WTC11 (cell line): ENCODE data around the gene ETV7. TPM values are rescaled to one million over a fixed set of nuclear protein-coding genes. Genes with fewer than 3 reads are reported as not detected.

Experiments used
- ATAC-seq: fragments of 200-7000 bp; cut with Tn5 transposase; 2 replicates; pipeline ENCODE4 v1.10.0; 2021; ENCODE audit warnings: mild to moderate bottlenecking, moderate library complexity
- CTCF ChIA-PET: fragments of 300-600 bp; sonication (Branson Sonifier 250); formaldehyde crosslinking; loops from one replicate; lab custom pipeline; 2021; ENCODE audit warnings: antibody characterized with exemption; lab: Charles Lee
- POLR2A ChIA-PET: fragments of 350-600 bp; sonication (Branson Sonifier 250); formaldehyde crosslinking; loops from one replicate; lab custom pipeline; 2021; ENCODE audit warnings: antibody characterized with exemption; lab: Charles Lee
- DNase-seq: peaks from one replicate; pipeline ENCODE4 v3.0.0; 2021; ENCODE audit warnings: low spot score
- H3K27ac Mint-ChIP-seq: 2 replicates; pipeline ENCODE4 v1.8.0; 2021; ENCODE audit warnings: mixed read lengths
- H3K27me3 Mint-ChIP-seq: 2 replicates; pipeline ENCODE4 v1.8.0; 2021; ENCODE audit warnings: low read depth, mild to moderate bottlenecking, moderate library complexity, mixed read lengths
- H3K36me3 Mint-ChIP-seq: 2 replicates; pipeline ENCODE4 v1.8.0; 2021; ENCODE audit warnings: mixed read lengths
- H3K4me1 Mint-ChIP-seq: 2 replicates; pipeline ENCODE4 v1.8.0; 2022; ENCODE audit warnings: mixed read lengths
- H3K4me3 Mint-ChIP-seq: 2 replicates; pipeline ENCODE4 v1.8.0; 2021; ENCODE audit warnings: mild to moderate bottlenecking, moderate library complexity, mixed read lengths
- H3K9me3 Mint-ChIP-seq: 2 replicates; pipeline ENCODE4 v1.8.0; 2021; ENCODE audit warnings: mixed read lengths
- ATF1 ChIP-seq: sonication (generic); formaldehyde crosslinking; IDR thresholded peaks from 2 replicates; pipeline ENCODE4 v1.8.1; 2023; ENCODE audit warnings: mild to moderate bottlenecking, moderate library complexity, missing genetic modification reagents
- FOXJ3 ChIP-seq: sonication (generic); formaldehyde crosslinking; IDR thresholded peaks from 2 replicates; pipeline ENCODE4 v1.9.0; 2021; ENCODE audit warnings: missing genetic modification reagents, mild to moderate bottlenecking, borderline replicate concordance
- FOXK1 ChIP-seq: sonication (generic); formaldehyde crosslinking; IDR thresholded peaks from 2 replicates; pipeline ENCODE4 v1.8.0; 2022; ENCODE audit warnings: mild to moderate bottlenecking, moderate library complexity, missing genetic modification reagents
- FOXP1 ChIP-seq: sonication (generic); formaldehyde crosslinking; IDR thresholded peaks from 2 replicates; pipeline ENCODE4 v1.8.0; 2022; ENCODE audit warnings: missing genetic modification reagents, mild to moderate bottlenecking, moderate library complexity, borderline replicate concordance
- GABPB1 ChIP-seq: sonication (generic); formaldehyde crosslinking; IDR thresholded peaks from 2 replicates; pipeline ENCODE4 v1.8.1; 2023; ENCODE audit warnings: mild to moderate bottlenecking, missing genetic modification reagents
- OVOL2 ChIP-seq: fragments of 250-450 bp; sonication (Bioruptor Pico); IDR thresholded peaks from 2 replicates; pipeline ENCODE4 v1.9.0; 2021; ENCODE audit warnings: mild to moderate bottlenecking, borderline replicate concordance
- RORB ChIP-seq: fragments of 250-450 bp; sonication (Bioruptor Pico); IDR thresholded peaks from 2 replicates; pipeline ENCODE4 v1.9.0; 2021; ENCODE audit warnings: mild to moderate bottlenecking
- ZNF219 ChIP-seq: sonication (generic); formaldehyde crosslinking; IDR thresholded peaks from 2 replicates; pipeline ENCODE4 v1.8.0; 2023; ENCODE audit warnings: missing genetic modification reagents, mild to moderate bottlenecking, borderline replicate concordance
- total RNA-seq: library from RNA; stranded (reverse); gene quantifications from 3 replicates; pipeline ENCODE4 v1.2.3, GENCODE V29; 2021
- TF ChIP-seq, protein P1 (sequence below): fragments of 250-450 bp; sonication (Bioruptor Pico); IDR thresholded peaks from 2 replicates; pipeline ENCODE4 v1.9.0; 2021; ENCODE audit warnings: moderate library complexity, mild to moderate bottlenecking, inconsistent platforms, borderline replicate concordance
- TF ChIP-seq, protein P2 (sequence below): sonication (generic); formaldehyde crosslinking; IDR thresholded peaks from 2 replicates; pipeline ENCODE4 v1.8.0; 2022; ENCODE audit warnings: mild to moderate bottlenecking, missing genetic modification reagents
- TF ChIP-seq, protein P3 (sequence below): fragments of 250-450 bp; sonication (Bioruptor Pico); IDR thresholded peaks from 2 replicates; pipeline ENCODE4 v1.9.0; 2021; ENCODE audit warnings: mild to moderate bottlenecking
- TF ChIP-seq, protein P4 (sequence below): sonication (generic); formaldehyde crosslinking; IDR thresholded peaks from 2 replicates; pipeline ENCODE4 v1.8.1; 2022; ENCODE audit warnings: mild to moderate bottlenecking, missing genetic modification reagents, moderate library complexity, borderline replicate concordance
- TF ChIP-seq, protein P5 (sequence below): sonication (generic); formaldehyde crosslinking; conservative IDR thresholded peaks from 2 replicates; pipeline ENCODE4 v1.8.1; 2023; ENCODE audit warnings: mild to moderate bottlenecking, low read depth, missing genetic modification reagents, moderate library complexity
- TF ChIP-seq, protein P6 (sequence below): sonication (generic); formaldehyde crosslinking; IDR thresholded peaks from 2 replicates; pipeline ENCODE4 v1.8.0; 2023; ENCODE audit warnings: missing genetic modification reagents

Gene ETV7
- total RNA-seq, 1 experiment from 2014 or later: 0.68 TPM

DNA sequence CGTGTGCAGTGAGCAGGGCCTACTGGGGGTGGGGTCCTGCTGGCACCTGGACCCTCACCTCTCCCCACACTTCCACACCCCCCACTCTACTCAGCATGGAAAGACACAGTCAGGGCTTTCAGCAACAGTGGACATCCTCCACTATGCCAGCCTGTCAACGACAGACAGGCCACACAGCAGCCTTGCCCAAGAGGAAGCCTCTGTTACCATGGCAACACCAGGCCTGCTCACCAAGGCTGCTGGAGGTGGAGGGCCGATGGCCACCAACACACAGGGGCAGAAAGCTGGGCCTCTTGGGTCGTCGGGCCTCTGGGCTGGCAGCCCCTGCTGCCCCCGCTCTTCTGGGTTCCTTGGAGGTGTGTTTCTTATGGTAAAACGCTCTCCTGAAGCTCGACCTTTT, 64.4 kb downstream of the ETV7 start (continued):
- TF ChIP-seq, protein P1, sequence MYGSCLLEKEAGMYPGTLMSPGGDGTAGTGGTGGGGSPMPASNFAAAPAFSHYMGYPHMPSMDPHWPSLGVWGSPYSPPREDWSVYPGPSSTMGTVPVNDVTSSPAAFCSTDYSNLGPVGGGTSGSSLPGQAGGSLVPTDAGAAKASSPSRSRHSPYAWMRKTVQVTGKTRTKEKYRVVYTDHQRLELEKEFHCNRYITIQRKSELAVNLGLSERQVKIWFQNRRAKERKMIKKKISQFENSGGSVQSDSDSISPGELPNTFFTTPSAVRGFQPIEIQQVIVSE (CRISPR knock-in tag): no peak
- TF ChIP-seq, protein P2, sequence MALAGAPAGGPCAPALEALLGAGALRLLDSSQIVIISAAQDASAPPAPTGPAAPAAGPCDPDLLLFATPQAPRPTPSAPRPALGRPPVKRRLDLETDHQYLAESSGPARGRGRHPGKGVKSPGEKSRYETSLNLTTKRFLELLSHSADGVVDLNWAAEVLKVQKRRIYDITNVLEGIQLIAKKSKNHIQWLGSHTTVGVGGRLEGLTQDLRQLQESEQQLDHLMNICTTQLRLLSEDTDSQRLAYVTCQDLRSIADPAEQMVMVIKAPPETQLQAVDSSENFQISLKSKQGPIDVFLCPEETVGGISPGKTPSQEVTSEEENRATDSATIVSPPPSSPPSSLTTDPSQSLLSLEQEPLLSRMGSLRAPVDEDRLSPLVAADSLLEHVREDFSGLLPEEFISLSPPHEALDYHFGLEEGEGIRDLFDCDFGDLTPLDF (CRISPR knock-in tag): no peak
- TF ChIP-seq GABPB1 (CRISPR knock-in tag): no peak

DNA sequence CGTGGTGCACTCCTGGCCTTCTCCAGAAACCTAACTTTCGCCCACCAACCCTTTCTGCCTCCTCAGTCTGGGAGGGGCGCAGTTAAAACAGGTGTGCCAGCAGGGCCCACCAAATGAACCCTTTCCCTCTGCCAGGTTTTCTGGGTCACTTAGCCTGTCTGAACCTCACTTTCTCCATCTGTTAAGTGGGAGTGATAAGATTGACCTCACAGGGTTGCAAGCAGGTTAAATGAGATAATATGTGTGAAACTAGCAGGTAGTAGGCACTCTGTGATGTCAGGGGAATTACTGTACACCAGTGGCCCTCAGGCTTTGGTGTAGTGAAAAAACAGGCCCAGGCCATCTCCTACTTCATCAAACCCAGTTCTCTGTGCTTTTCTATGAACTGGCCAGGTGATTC, 64.9 kb downstream of the ETV7 start:
- ATAC-seq (no peak), DNase-seq (no peak)
- CTCF ChIA-PET: interaction anchor here (5.4 kb wide), 1 partner anchor 20 kb away, joined by 32 read pairs; no protein-coding TSS in a partner anchor
- Mint-ChIP-seq H3K9me3 (no peaks in the 10 kb centered on the region), H3K27me3 (no peaks in the 10 kb centered on the region), H3K4me1 (peaks cover 17% of the 10 kb centered on the region), H3K4me3 (no peak overlapping the region), H3K27ac (no peak overlapping the region), H3K36me3 (no peaks in the 10 kb centered on the region)
- TF ChIP-seq ZNF219 (no peak), OVOL2 (CRISPR knock-in tag) (no peak), FOXK1 (CRISPR knock-in tag) (no peak), FOXP1 (CRISPR knock-in tag) (no peak), ATF1 (no peak), FOXJ3 (CRISPR knock-in tag) (no peak), RORB (CRISPR knock-in tag) (no peak)
- TF ChIP-seq, protein P3, sequence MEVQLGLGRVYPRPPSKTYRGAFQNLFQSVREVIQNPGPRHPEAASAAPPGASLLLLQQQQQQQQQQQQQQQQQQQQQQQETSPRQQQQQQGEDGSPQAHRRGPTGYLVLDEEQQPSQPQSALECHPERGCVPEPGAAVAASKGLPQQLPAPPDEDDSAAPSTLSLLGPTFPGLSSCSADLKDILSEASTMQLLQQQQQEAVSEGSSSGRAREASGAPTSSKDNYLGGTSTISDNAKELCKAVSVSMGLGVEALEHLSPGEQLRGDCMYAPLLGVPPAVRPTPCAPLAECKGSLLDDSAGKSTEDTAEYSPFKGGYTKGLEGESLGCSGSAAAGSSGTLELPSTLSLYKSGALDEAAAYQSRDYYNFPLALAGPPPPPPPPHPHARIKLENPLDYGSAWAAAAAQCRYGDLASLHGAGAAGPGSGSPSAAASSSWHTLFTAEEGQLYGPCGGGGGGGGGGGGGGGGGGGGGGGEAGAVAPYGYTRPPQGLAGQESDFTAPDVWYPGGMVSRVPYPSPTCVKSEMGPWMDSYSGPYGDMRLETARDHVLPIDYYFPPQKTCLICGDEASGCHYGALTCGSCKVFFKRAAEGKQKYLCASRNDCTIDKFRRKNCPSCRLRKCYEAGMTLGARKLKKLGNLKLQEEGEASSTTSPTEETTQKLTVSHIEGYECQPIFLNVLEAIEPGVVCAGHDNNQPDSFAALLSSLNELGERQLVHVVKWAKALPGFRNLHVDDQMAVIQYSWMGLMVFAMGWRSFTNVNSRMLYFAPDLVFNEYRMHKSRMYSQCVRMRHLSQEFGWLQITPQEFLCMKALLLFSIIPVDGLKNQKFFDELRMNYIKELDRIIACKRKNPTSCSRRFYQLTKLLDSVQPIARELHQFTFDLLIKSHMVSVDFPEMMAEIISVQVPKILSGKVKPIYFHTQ: no peak
- TF ChIP-seq, protein P1 (CRISPR knock-in tag): no peak
- TF ChIP-seq, protein P4, sequence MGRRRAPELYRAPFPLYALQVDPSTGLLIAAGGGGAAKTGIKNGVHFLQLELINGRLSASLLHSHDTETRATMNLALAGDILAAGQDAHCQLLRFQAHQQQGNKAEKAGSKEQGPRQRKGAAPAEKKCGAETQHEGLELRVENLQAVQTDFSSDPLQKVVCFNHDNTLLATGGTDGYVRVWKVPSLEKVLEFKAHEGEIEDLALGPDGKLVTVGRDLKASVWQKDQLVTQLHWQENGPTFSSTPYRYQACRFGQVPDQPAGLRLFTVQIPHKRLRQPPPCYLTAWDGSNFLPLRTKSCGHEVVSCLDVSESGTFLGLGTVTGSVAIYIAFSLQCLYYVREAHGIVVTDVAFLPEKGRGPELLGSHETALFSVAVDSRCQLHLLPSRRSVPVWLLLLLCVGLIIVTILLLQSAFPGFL: no peak
- TF ChIP-seq, protein P5, sequence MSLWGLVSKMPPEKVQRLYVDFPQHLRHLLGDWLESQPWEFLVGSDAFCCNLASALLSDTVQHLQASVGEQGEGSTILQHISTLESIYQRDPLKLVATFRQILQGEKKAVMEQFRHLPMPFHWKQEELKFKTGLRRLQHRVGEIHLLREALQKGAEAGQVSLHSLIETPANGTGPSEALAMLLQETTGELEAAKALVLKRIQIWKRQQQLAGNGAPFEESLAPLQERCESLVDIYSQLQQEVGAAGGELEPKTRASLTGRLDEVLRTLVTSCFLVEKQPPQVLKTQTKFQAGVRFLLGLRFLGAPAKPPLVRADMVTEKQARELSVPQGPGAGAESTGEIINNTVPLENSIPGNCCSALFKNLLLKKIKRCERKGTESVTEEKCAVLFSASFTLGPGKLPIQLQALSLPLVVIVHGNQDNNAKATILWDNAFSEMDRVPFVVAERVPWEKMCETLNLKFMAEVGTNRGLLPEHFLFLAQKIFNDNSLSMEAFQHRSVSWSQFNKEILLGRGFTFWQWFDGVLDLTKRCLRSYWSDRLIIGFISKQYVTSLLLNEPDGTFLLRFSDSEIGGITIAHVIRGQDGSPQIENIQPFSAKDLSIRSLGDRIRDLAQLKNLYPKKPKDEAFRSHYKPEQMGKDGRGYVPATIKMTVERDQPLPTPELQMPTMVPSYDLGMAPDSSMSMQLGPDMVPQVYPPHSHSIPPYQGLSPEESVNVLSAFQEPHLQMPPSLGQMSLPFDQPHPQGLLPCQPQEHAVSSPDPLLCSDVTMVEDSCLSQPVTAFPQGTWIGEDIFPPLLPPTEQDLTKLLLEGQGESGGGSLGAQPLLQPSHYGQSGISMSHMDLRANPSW (CRISPR knock-in tag): no peak
- TF ChIP-seq, protein P6, sequence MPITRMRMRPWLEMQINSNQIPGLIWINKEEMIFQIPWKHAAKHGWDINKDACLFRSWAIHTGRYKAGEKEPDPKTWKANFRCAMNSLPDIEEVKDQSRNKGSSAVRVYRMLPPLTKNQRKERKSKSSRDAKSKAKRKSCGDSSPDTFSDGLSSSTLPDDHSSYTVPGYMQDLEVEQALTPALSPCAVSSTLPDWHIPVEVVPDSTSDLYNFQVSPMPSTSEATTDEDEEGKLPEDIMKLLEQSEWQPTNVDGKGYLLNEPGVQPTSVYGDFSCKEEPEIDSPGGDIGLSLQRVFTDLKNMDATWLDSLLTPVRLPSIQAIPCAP (CRISPR knock-in tag): no peak
- POLR2A ChIA-PET: no interaction called here
